Thymus (tissue), 11 donors: Measurements from ENCODE around the gene CLDN18. TPM values are rescaled to one million over a fixed set of nuclear protein-coding genes. Genes with fewer than 3 reads are reported as not detected.

Experiments used
- DNase-seq, 9 donors: peaks; one replicate each; pipeline ENCODE4 v3.0.0-alpha.2; 2013; ENCODE audit warnings: low spot score in 9 of 9, low read depth in 6 of 9, missing footprints in 1 of 9
- H3K27ac ChIP-seq, 2 donors: one replicate each; pipeline ENCODE4 v1.5.1; 2013; ENCODE audit warnings: control low read depth in 1 of 2, low read depth in 1 of 2, low read length in 1 of 2, mild to moderate bottlenecking in 1 of 2, moderate library complexity in 1 of 2
- H3K27me3 ChIP-seq, 2 donors: one replicate each; pipeline ENCODE4 v1.5.1; 2013; ENCODE audit warnings: low read length in 1 of 2; ENCODE audit not compliant: control insufficient read depth in 2 of 2, insufficient read depth in 1 of 2
- H3K36me3 ChIP-seq, 2 donors: one replicate each; pipeline ENCODE4 v1.5.1; 2013; ENCODE audit warnings: low read length in 1 of 2, mild to moderate bottlenecking in 1 of 2, moderate library complexity in 1 of 2; ENCODE audit not compliant: control insufficient read depth in 2 of 2, insufficient read depth in 2 of 2
- H3K4me1 ChIP-seq, 2 donors: one replicate each; pipeline ENCODE4 v1.5.1; 2013; ENCODE audit warnings: low read length in 2 of 2; ENCODE audit not compliant: control insufficient read depth in 2 of 2, insufficient read depth in 2 of 2
- H3K4me3 ChIP-seq, 2 donors: one replicate each; pipeline ENCODE4 v1.5.1; 2013; ENCODE audit warnings: low read length in 2 of 2, control low read depth in 1 of 2, mild to moderate bottlenecking in 1 of 2
- H3K9me3 ChIP-seq, 2 donors: one replicate each; pipeline ENCODE4 v1.5.1; 2013; ENCODE audit warnings: low read length in 1 of 2, mild to moderate bottlenecking in 1 of 2; ENCODE audit not compliant: control insufficient read depth in 2 of 2, insufficient read depth in 1 of 2
- WGBS: extraction: QIAGEN DNeasy Blood & Tissue Kit; methylation state at CpG from one replicate; pipeline ENCODE4 v1.1.7; 2013; 5-methylcytosine and 5-hydroxymethylcytosine counted together
- polyA plus RNA-seq: library from polyadenylated mRNA; stranded (reverse); fragments of 200-250 nt; gene quantifications from one replicate; pipeline ENCODE4 v1.2.3, GENCODE V29; 2013
- total RNA-seq: library from RNA; stranded (reverse); fragments of 120-200 nt; gene quantifications from one replicate; pipeline ENCODE4 v1.2.4, GENCODE V29; 2013
- donor health status: healthy.

Gene CLDN18
- total and polyA plus RNA-seq, 2 donors = 0.28 to 0.62 TPM

- Histone ChIP-seq H3K4me1 (no peaks in the 10 kb centered on the region), H3K4me3 (no peak overlapping the region), H3K27ac (no peak overlapping the region), H3K36me3 (no peaks in the 10 kb centered on the region), H3K27me3 (no peaks in the 10 kb centered on the region), H3K9me3 (no peaks in the 10 kb centered on the region)
- WGBS = 97% methylated on average over 2 of the region's 2 CpGs
- DNase-seq = no peak
Observed at GRCh38 chr3:137990427-137990826, 19.5 kb upstream of the CLDN18 start.

GRCh38 chr3:137992592-137992991 is 17.4 kb upstream of the CLDN18 start:
- no peak overlapping the region for H3K27ac ChIP-seq
- 88% methylated on average over 4 of the region's 4 CpGs for WGBS
- no peak for DNase-seq
- no peaks in the 10 kb centered on the region for H3K36me3 ChIP-seq
- no peaks in the 10 kb centered on the region for H3K4me1 ChIP-seq
- H3K4me3 ChIP-seq = no peak overlapping the region
- H3K9me3 ChIP-seq = no peaks in the 10 kb centered on the region
- no peaks in the 10 kb centered on the region for H3K27me3 ChIP-seq

GRCh38 chr3:137998121-137999042 is 11.6 kb upstream of the CLDN18 start:
- Histone ChIP-seq H3K36me3 (no peaks in the 10 kb centered on the region), H3K4me1 (no peaks in the 10 kb centered on the region), H3K4me3 (no peak overlapping the region), H3K27ac (no peak overlapping the region), H3K9me3 (peaks cover 0 to 6% of the 10 kb centered on the region in 2 donors), H3K27me3 (no peaks in the 10 kb centered on the region)
- WGBS = 96% methylated on average over 18 of the region's 18 CpGs
- no peak for DNase-seq

- no peak for DNase-seq
- Histone ChIP-seq H3K27me3 (no peaks in the 10 kb centered on the region), H3K4me3 (no peak overlapping the region), H3K4me1 (no peaks in the 10 kb centered on the region), H3K36me3 (no peaks in the 10 kb centered on the region), H3K9me3 (peaks cover 0 to 6% of the 10 kb centered on the region in 2 donors), H3K27ac (no peak overlapping the region)
- 91% methylated on average over 2 of the region's 2 CpGs for whole genome bisulfite sequencing
Observed at GRCh38 chr3:138003069-138003468, 6.9 kb upstream of the CLDN18 start.

DNA sequence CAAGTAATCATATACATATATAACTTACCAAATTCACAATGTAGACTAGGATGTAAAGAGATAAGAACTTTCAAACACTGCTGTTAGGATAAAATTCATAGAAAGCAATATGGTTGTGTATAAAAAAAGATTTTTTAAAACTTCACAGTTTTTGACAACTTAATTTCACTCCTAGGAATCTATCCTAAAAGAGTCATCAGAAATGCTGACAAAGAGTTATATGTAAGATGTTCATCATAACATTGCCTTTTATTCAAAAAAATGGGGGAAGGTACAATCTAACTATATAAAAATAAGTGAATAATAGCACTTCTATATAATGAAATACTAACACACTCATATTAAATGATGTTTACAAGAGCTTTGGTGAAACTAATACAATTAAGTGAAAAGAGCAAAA is 4.3 kb upstream of the CLDN18 start:
- Histone ChIP-seq H3K27ac (no peak overlapping the region), H3K36me3 (no peaks in the 10 kb centered on the region), H3K4me1 (no peaks in the 10 kb centered on the region), H3K27me3 (no peaks in the 10 kb centered on the region), H3K9me3 (no peaks in the 10 kb centered on the region), H3K4me3 (no peak overlapping the region)
- no peak for DNase-seq

DNA sequence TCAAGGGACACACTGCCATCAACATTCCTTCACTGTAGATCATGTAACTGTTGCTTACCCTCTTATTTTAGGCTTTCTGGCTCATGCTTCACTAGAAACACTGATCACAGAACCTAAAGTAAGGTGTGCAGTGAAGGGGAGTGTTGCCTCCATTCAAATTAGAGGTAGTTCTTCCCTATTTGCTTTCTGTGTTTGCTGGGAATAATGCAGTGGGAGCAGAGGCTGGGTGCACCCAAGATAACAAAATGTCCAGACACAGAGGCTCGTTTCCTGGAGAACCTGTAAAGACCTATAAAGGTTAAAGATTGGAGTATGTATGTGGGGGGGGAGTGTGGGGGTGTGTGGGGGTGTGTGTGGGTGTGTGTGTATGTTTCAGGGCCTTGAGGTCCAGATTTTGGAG is 2.1 kb upstream of the CLDN18 start:
- H3K27me3 ChIP-seq = no peaks in the 10 kb centered on the region
- no peaks in the 10 kb centered on the region for H3K4me1 ChIP-seq
- H3K9me3 ChIP-seq = no peaks in the 10 kb centered on the region
- 80% methylated on average over 1 of the region's 1 CpG for WGBS
- no peak overlapping the region for H3K4me3 ChIP-seq
- H3K36me3 ChIP-seq = no peaks in the 10 kb centered on the region
- no peak overlapping the region for H3K27ac ChIP-seq
- DNase-seq = no peak

DNA sequence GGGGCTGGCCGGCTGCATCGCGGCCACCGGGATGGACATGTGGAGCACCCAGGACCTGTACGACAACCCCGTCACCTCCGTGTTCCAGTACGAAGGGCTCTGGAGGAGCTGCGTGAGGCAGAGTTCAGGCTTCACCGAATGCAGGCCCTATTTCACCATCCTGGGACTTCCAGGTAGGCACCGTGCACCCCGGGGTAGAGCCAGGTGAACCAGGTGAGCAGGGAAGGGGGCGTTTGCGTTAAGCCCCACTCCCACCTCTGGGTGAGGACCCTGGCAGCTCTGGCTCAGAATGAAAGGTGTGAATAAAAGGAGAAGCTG is 267 bp downstream of the CLDN18 start:
- no peaks in the 10 kb centered on the region for H3K9me3 ChIP-seq
- H3K36me3 ChIP-seq = no peaks in the 10 kb centered on the region
- DNase-seq = no peak
- WGBS = 97% methylated on average over 14 of the region's 14 CpGs
- no peaks in the 10 kb centered on the region for H3K4me1 ChIP-seq
- H3K4me3 ChIP-seq = no peak overlapping the region
- no peaks in the 10 kb centered on the region for H3K27me3 ChIP-seq
- H3K27ac ChIP-seq = no peak overlapping the region

- Histone ChIP-seq H3K27me3 (no peaks in the 10 kb centered on the region), H3K4me1 (no peaks in the 10 kb centered on the region), H3K27ac (no peak overlapping the region), H3K4me3 (no peak overlapping the region), H3K36me3 (no peaks in the 10 kb centered on the region), H3K9me3 (no peaks in the 10 kb centered on the region)
- no peak for DNase-seq
- 86% methylated on average over 2 of the region's 2 CpGs for WGBS
Observed at GRCh38 chr3:138011722-138012121, 1.8 kb downstream of the CLDN18 start.

- Histone ChIP-seq H3K4me1 (no peaks in the 10 kb centered on the region), H3K27ac (no peak overlapping the region), H3K36me3 (no peaks in the 10 kb centered on the region), H3K27me3 (no peaks in the 10 kb centered on the region), H3K4me3 (no peak overlapping the region), H3K9me3 (no peaks in the 10 kb centered on the region)
- 98% methylated on average over 4 of the region's 4 CpGs for WGBS
- DNase-seq = no peak
Observed at GRCh38 chr3:138012526-138012925, 2.6 kb downstream of the CLDN18 start.
